Activated CD8-positive, alpha-beta T cell treated with anti-CD3 and anti-CD28 coated beads for 36 hours (primary cell): ENCODE measurements around the gene KIAA1191. TPM values are rescaled to one million over a fixed set of nuclear protein-coding genes. Genes with fewer than 3 reads are reported as not detected.
A peak's percentile ranks its signal among the peaks of the same experiment; 100 is the strongest.

Experiments
- ATAC-seq: fragments of 200-7000 bp; cut with Tn5 transposase; one replicate; pipeline ENCODE4 v1.10.0; 2021; ENCODE audit warnings: mild to moderate bottlenecking, moderate library complexity
- CTCF ChIA-PET: fragments of 350-600 bp; sonication (Branson Sonifier 250); formaldehyde crosslinking; loops from one replicate; lab custom pipeline; 2021; ENCODE audit warnings: antibody characterized with exemption; lab: Charles Lee
- POLR2A ChIA-PET: fragments of 350-600 bp; sonication (Branson Sonifier 250); formaldehyde crosslinking; loops from one replicate; lab custom pipeline; 2021; ENCODE audit warnings: antibody characterized with exemption; lab: Charles Lee
- DNase-seq: peaks from one replicate; pipeline ENCODE4 v3.0.0-alpha.2; 2020
- H3K27ac Mint-ChIP-seq: one replicate; pipeline ENCODE4 v1.8.0; 2021; ENCODE audit warnings: mild to moderate bottlenecking, mixed read lengths
- H3K27me3 Mint-ChIP-seq: one replicate; pipeline ENCODE4 v1.8.0; 2021; ENCODE audit warnings: mixed read lengths
- H3K36me3 Mint-ChIP-seq: one replicate; pipeline ENCODE4 v1.8.0; 2021; ENCODE audit warnings: low read depth, mixed read lengths
- H3K4me1 Mint-ChIP-seq: one replicate; pipeline ENCODE4 v1.8.0; 2021; ENCODE audit warnings: low read depth, mixed read lengths
- H3K4me3 Mint-ChIP-seq: one replicate; pipeline ENCODE4 v1.8.0; 2021; ENCODE audit warnings: mild to moderate bottlenecking, moderate library complexity, mixed read lengths
- H3K9me3 Mint-ChIP-seq: one replicate; pipeline ENCODE4 v1.8.0; 2021; ENCODE audit warnings: mixed read lengths
- intact Hi-C: fragments of 100-400 bp; cut with micrococcal nuclease; formaldehyde crosslinking; loops from one replicate; pipeline ENCODE4 v1.10.0; 2022
- total RNA-seq, 2 experiments: library from RNA; stranded (reverse); gene quantifications; one replicate each; pipeline ENCODE4 v1.2.3, GENCODE V29; 2021
- TF ChIP-seq, protein P1 (sequence below): fragments of 200-600 bp; IDR thresholded peaks from one replicate; pipeline ENCODE4 v1.8.0; 2022; ENCODE audit warnings: antibody characterized with exemption, mild to moderate bottlenecking

The KIAA1191 gene
- total RNA-seq, 2 experiments from 2014 or later, result 39.4 to 40.8 TPM

DNA sequence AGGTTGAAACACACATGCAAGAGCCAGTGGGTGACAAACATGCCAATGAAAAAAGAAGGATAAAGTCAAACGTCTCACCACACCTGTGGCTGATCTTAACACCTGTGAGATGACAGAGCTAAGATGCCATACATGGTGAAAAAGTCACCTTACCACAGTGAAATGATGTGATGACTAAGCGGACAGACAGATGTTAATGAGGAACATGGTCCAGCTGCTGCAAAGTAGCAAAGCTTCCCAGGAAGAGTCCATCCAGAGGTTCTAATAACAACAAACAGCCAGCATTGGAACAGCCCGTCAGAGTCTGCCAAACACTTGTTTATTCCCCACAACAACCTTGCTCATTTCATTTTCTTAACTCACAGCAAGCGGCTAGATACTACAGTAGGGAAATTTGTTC is 1.9 kb downstream of the KIAA1191 start:
- intact Hi-C loops, result no loop called here
- ATAC-seq (no peak), DNase-seq (peak; percentile 20)
- Mint-ChIP-seq H3K9me3 (no peaks in the 10 kb centered on the region), H3K27me3 (no peaks in the 10 kb centered on the region), H3K4me3 (peak overlapping the region; percentile 58), H3K4me1 (peaks cover 31% of the 10 kb centered on the region), H3K36me3 (peaks cover 25% of the 10 kb centered on the region), H3K27ac (peak overlapping the region; percentile 65)
- POLR2A ChIA-PET, result interaction anchor here (0.9 to 1.0 kb wide), 2 partner anchors 9 to 11 kb away, joined by 4 to 5 read pairs; no protein-coding TSS in a partner anchor
- CTCF ChIA-PET, result interaction anchor here (0.7 to 1.3 kb wide), 3 partner anchors 12 to 630 kb away, joined by 3 read pairs; partner anchors contain the start of genes EIF4E1B and SNCB
- TF ChIP-seq, protein P1, sequence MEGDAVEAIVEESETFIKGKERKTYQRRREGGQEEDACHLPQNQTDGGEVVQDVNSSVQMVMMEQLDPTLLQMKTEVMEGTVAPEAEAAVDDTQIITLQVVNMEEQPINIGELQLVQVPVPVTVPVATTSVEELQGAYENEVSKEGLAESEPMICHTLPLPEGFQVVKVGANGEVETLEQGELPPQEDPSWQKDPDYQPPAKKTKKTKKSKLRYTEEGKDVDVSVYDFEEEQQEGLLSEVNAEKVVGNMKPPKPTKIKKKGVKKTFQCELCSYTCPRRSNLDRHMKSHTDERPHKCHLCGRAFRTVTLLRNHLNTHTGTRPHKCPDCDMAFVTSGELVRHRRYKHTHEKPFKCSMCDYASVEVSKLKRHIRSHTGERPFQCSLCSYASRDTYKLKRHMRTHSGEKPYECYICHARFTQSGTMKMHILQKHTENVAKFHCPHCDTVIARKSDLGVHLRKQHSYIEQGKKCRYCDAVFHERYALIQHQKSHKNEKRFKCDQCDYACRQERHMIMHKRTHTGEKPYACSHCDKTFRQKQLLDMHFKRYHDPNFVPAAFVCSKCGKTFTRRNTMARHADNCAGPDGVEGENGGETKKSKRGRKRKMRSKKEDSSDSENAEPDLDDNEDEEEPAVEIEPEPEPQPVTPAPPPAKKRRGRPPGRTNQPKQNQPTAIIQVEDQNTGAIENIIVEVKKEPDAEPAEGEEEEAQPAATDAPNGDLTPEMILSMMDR, result no peak

DNA sequence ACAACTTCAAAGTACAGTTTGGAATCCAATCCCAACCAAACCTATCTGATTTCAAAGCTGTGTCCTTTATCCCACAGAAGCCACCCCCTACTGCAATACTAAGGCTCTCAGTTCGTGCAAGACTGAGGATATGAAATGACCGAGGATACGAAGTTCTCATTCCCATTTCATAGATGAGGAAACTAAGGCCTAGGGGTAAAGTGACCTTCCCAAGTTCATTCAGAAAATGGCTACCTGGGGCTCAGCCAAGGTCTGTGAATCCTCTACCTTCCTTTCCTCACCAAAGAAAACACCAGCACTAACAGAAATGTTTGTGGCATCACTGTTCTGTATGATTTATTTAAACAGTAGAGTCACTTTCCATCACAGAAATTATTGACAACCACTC is 5.4 kb downstream of the KIAA1191 start:
- Mint-ChIP-seq H3K4me3 (no peak overlapping the region), H3K4me1 (peaks cover 33% of the 10 kb centered on the region), H3K36me3 (peaks cover 42% of the 10 kb centered on the region), H3K9me3 (no peaks in the 10 kb centered on the region), H3K27me3 (no peaks in the 10 kb centered on the region), H3K27ac (no peak overlapping the region)
- intact Hi-C loops, result no loop called here
- no peak for ATAC-seq
- ChIA-PET CTCF (no interaction called here), POLR2A (no interaction called here)
- DNase-seq, result no peak
- TF ChIP-seq, protein P1, result no peak

DNA sequence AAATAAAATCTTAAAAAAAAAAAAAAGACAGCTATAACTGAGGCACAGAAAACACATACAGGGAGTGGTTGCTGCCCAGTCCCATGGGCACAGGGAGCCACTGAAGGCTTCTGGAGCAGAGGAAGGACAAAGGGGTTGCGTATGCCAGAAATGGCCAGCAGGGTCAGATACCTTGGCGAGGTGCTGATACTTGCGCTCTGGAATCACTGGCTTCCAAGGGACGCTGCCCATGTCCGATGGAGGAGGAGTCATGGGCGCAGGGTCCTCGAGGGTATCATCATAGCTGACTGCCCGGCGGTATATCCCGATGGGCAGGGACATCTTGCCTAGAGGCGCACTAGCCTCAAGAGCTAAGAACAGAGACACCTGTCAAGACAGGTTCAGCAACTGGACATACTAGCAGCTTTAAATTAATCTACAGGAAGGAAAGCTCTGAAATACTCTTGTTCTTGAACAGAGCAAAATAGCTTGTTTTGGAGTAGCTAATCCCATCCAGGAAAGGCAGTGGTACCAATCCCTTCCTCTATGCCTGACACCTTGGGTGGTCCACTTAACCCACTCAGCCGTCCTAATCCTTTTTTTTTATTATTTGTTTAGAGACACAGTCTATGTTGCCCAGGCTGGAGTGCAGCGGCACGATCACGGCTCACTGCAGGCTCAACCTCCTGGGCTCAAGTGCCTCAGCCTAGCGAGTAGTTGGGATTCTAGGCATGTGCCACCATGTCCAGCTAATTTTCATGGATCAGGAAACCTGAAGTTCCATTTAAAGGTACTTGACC is 6.0 kb downstream of the KIAA1191 start:
- Mint-ChIP-seq H3K9me3 (no peaks in the 10 kb centered on the region), H3K27me3 (no peaks in the 10 kb centered on the region), H3K4me1 (peaks cover 36% of the 10 kb centered on the region), H3K27ac (no peak overlapping the region), H3K4me3 (no peak overlapping the region), H3K36me3 (peaks cover 44% of the 10 kb centered on the region)
- ChIA-PET POLR2A (interaction anchor here (0.9 kb wide), 1 partner anchor 32 kb away, joined by 3 read pairs; no protein-coding TSS in a partner anchor), CTCF (interaction anchor here (1.0 kb wide), 1 partner anchor 822 kb away, joined by 3 read pairs; no protein-coding TSS in a partner anchor)
- DNase-seq (no peak), ATAC-seq (no peak)
- TF ChIP-seq, protein P1, result no peak
- intact Hi-C loops, result no loop called here

DNA sequence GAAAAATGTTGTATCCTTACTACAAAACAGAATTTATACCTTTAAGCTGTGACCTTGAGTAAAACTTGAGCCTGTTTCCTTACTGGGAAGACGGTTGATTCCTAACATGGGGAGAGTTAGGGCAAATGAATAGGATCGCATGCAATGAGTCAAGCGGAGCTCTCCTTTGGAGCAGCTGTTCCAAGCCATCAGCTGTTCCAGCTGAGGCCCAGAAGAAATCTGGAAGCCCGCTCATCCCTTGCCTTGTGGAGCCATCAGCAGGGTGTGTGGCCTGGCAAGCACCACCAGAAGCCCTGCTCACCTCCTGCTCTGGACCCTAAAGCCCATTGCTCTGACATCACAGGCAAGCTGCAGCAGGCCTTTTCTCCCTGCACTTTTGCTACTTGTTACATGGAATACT is 8.0 kb downstream of the KIAA1191 start:
- ChIA-PET CTCF (interaction anchor here (1.8 kb wide), 1 partner anchor 8 kb away, joined by 5 read pairs; the partner anchor contains the start of gene KIAA1191), POLR2A (no interaction called here)
- no peak overlapping the region for H3K27ac Mint-ChIP-seq
- TF ChIP-seq, protein P1, result no peak
- no peak for ATAC-seq
- H3K4me3 Mint-ChIP-seq, result no peak overlapping the region
- DNase-seq, result no peak
- intact Hi-C loops, result no loop called here
- H3K27me3 Mint-ChIP-seq, result no peaks in the 10 kb centered on the region
- no peaks in the 10 kb centered on the region for H3K9me3 Mint-ChIP-seq
- peaks cover 49% of the 10 kb centered on the region for H3K36me3 Mint-ChIP-seq
- peaks cover 30% of the 10 kb centered on the region for H3K4me1 Mint-ChIP-seq
